K562 (cell line): ENCODE measurements around the gene C7orf57. TPM values are rescaled to one million over a fixed set of nuclear protein-coding genes. Genes with fewer than 3 reads are reported as not detected.

Experiments
- ARID2 ChIP-seq: fragments of 450-650 bp; IDR thresholded peaks from 2 replicates; pipeline ENCODE4 v1.6.1; 2017; ENCODE audit warnings: antibody characterized with exemption, mild to moderate bottlenecking
- BACH1 ChIP-seq: fragments of 200-800 bp; sonication (Bioruptor generic); IDR thresholded peaks from 2 replicates; pipeline ENCODE4 v1.6.1; 2016; ENCODE audit warnings: missing genetic modification characterization, missing compliant biosample characterization
- CHAMP1 ChIP-seq: fragments of 450-650 bp; IDR thresholded peaks from 2 replicates; pipeline ENCODE4 v1.6.1; 2016; ENCODE audit warnings: mild to moderate bottlenecking
- CXXC5 ChIP-seq: fragments of 250-450 bp; sonication (Bioruptor Pico); IDR thresholded peaks from 2 replicates; pipeline ENCODE4 v1.8.0; 2022; ENCODE audit warnings: inconsistent platforms, mild to moderate bottlenecking, moderate library complexity
- GATA2 ChIP-seq: sonication (generic); formaldehyde crosslinking; IDR thresholded peaks from 2 replicates; pipeline ENCODE4 v1.4.0; 2020; ENCODE audit warnings: mild to moderate bottlenecking, missing genetic modification reagents
- KDM1A ChIP-seq, 2 experiments: fragments of 450-650 bp; IDR thresholded peaks; 2 replicates each; pipeline ENCODE4 v1.6.1; 2016; ENCODE audit warnings: mild to moderate bottlenecking in 2 of 2
- MYNN ChIP-seq, 2 experiments: sonication (generic); formaldehyde crosslinking in 1 of 2; IDR thresholded peaks; 2 replicates each; pipeline versions ENCODE4 v1.5.0 to v1.6.1; 2016 to 2020; ENCODE audit warnings: antibody characterized with exemption in 1 of 2, missing genetic modification reagents in 1 of 2
- RBM25 ChIP-seq: fragments of 200-400 bp; formaldehyde crosslinking; IDR thresholded peaks from 2 replicates; pipeline ENCODE4 v1.6.1; 2018; ENCODE audit warnings: low read length, low read depth, moderate library complexity; ENCODE audit not compliant: severe bottlenecking
- RHOXF2B ChIP-seq: fragments of 250-450 bp; sonication (Bioruptor Pico); conservative IDR thresholded peaks from 2 replicates; pipeline ENCODE4 v1.5.1; 2021
- SAFB2 ChIP-seq: fragments of 200-400 bp; formaldehyde crosslinking; IDR thresholded peaks from 2 replicates; pipeline ENCODE4 v1.6.1; 2018; ENCODE audit warnings: borderline replicate concordance, low read length, low read depth, moderate library complexity; ENCODE audit not compliant: severe bottlenecking
- TCF15 ChIP-seq: fragments of 250-450 bp; sonication (Bioruptor Pico); IDR thresholded peaks from 2 replicates; pipeline ENCODE4 v1.8.0; 2022; ENCODE audit warnings: moderate library complexity, mild to moderate bottlenecking, inconsistent platforms
- ZBTB12 ChIP-seq: fragments of 250-450 bp; sonication (Bioruptor Pico); IDR thresholded peaks from 2 replicates; pipeline ENCODE4 v1.4.0; 2020
- ZBTB34 ChIP-seq: fragments of 250-450 bp; sonication (Bioruptor Pico); IDR thresholded peaks from 2 replicates; pipeline ENCODE4 v1.8.0; 2021; ENCODE audit warnings: mild to moderate bottlenecking, moderate library complexity
- ZBTB43 ChIP-seq: sonication (generic); formaldehyde crosslinking; IDR thresholded peaks from 2 replicates; pipeline ENCODE4 v1.8.0; 2023; ENCODE audit warnings: mild to moderate bottlenecking, missing genetic modification reagents
- ZNF174 ChIP-seq: fragments of 250-450 bp; sonication (Bioruptor Pico); IDR thresholded peaks from 2 replicates; pipeline ENCODE4 v1.4.0; 2020; ENCODE audit warnings: mild to moderate bottlenecking
- ZNF324 ChIP-seq: fragments of 250-450 bp; sonication (Bioruptor Pico); IDR thresholded peaks from 2 replicates; pipeline ENCODE4 v1.4.0; 2020; ENCODE audit warnings: mild to moderate bottlenecking
- polyA plus RNA-seq, 8 experiments: library from polyadenylated mRNA; depleted of rRNA in 4 of 8; stranded (reverse) in 5 of 8; unstranded in 3 of 8; fragments of >200 nt; fragmentation: Nextera tagmentation in 2 of 8; fragmentation: Illumina TruSeq in 1 of 8; extraction: Ambion mirVana in 2 of 8; extraction: Trizol in 1 of 8; gene quantifications; 2 replicates each; pipeline versions ENCODE4 v1.2.1 to v1.2.3, GENCODE V29; 2011 to 2014; ENCODE audit warnings: inconsistent platforms in 1 of 8, missing spikeins in 1 of 8
- total RNA-seq, 7 experiments: library from RNA; depleted of rRNA in 6 of 7; stranded (reverse); fragments of >200 nt in 6 of 7; fragmentation: Illumina TruSeq in 2 of 7; extraction: Trizol in 2 of 7; gene quantifications; 2 replicates each; pipeline versions ENCODE4 v1.2.1 to v1.2.3, GENCODE V29; 2011 to 2021; ENCODE audit warnings: low replicate concordance in 1 of 7
- TF ChIP-seq, protein P1 (sequence below): fragments of 250-450 bp; sonication (Bioruptor Pico); IDR thresholded peaks from 2 replicates; pipeline ENCODE4 v1.4.0; 2020; ENCODE audit warnings: mild to moderate bottlenecking, moderate library complexity
- TF ChIP-seq, protein P2 (sequence below): sonication (generic); IDR thresholded peaks from 2 replicates; pipeline ENCODE4 v1.6.1; 2016

Gene C7orf57
- total and polyA plus RNA-seq, 9 of the 15 experiments (the other 6 are each of a cell fraction or from before 2014, with no cell fraction given) = not detected

- TF ChIP-seq CXXC5 (CRISPR knock-in tag) = peak; percentile 29
- no peak for TF ChIP-seq TCF15 (CRISPR knock-in tag)
- no peak for TF ChIP-seq BACH1 (tag)
- no peak for TF ChIP-seq ZBTB12 (CRISPR knock-in tag)
- TF ChIP-seq ZBTB34 (CRISPR knock-in tag) = no peak
- no peak for TF ChIP-seq RHOXF2B (CRISPR knock-in tag)
- TF ChIP-seq, protein P1, sequence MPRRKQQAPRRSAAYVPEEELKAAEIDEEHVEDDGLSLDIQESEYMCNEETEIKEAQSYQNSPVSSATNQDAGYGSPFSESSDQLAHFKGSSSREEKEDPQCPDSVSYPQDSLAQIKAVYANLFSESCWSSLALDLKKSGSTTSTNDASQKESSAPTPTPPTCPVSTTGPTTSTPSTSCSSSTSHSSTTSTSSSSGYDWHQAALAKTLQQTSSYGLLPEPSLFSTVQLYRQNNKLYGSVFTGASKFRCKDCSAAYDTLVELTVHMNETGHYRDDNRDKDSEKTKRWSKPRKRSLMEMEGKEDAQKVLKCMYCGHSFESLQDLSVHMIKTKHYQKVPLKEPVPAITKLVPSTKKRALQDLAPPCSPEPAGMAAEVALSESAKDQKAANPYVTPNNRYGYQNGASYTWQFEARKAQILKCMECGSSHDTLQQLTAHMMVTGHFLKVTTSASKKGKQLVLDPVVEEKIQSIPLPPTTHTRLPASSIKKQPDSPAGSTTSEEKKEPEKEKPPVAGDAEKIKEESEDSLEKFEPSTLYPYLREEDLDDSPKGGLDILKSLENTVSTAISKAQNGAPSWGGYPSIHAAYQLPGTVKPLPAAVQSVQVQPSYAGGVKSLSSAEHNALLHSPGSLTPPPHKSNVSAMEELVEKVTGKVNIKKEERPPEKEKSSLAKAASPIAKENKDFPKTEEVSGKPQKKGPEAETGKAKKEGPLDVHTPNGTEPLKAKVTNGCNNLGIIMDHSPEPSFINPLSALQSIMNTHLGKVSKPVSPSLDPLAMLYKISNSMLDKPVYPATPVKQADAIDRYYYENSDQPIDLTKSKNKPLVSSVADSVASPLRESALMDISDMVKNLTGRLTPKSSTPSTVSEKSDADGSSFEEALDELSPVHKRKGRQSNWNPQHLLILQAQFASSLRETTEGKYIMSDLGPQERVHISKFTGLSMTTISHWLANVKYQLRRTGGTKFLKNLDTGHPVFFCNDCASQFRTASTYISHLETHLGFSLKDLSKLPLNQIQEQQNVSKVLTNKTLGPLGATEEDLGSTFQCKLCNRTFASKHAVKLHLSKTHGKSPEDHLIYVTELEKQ (CRISPR knock-in tag) = no peak
- TF ChIP-seq GATA2 (CRISPR knock-in tag) = no peak
- TF ChIP-seq ZNF324 (CRISPR knock-in tag) = no peak
- TF ChIP-seq ZBTB43 (CRISPR knock-in tag) = no peak
- no peak for TF ChIP-seq CHAMP1
- TF ChIP-seq ZNF174 (CRISPR knock-in tag) = no peak
- no peak for TF ChIP-seq SAFB2
- no peak for TF ChIP-seq KDM1A (IDR thresholded peaks at IDR 0.05)
- TF ChIP-seq MYNN (IDR thresholded peaks at IDR 0.05) = no peak
- TF ChIP-seq MYNN (CRISPR knock-in tag; IDR thresholded peaks at IDR 0.05) = no peak
- TF ChIP-seq, protein P2, sequence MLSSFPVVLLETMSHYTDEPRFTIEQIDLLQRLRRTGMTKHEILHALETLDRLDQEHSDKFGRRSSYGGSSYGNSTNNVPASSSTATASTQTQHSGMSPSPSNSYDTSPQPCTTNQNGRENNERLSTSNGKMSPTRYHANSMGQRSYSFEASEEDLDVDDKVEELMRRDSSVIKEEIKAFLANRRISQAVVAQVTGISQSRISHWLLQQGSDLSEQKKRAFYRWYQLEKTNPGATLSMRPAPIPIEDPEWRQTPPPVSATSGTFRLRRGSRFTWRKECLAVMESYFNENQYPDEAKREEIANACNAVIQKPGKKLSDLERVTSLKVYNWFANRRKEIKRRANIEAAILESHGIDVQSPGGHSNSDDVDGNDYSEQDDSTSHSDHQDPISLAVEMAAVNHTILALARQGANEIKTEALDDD = no peak
- TF ChIP-seq RBM25 = no peak
- TF ChIP-seq ARID2 = no peak
Observed at GRCh38 chr7:48028938-48029337, 6.4 kb upstream of the C7orf57 start, which contains the start of gene SUN3 (continued).
